ENCODE results near the gene C9orf72.

GRCh38 chr9:27558307-27558706, 15.0 kb downstream of the C9orf72 start:
- TF ChIP-seq SUZ12 (IDR thresholded peaks at IDR 0.05): no peak
- TF ChIP-seq CTBP1 (IDR thresholded peaks at IDR 0.05; ENCODE audit: borderline replicate concordance): no peak
- TF ChIP-seq ELF4 (IDR thresholded peaks at IDR 0.05): no peak
- no peak for TF ChIP-seq FOXM1 (IDR thresholded peaks at IDR 0.05; ENCODE audit: borderline replicate concordance)
- TF ChIP-seq NFRKB (IDR thresholded peaks at IDR 0.05): no peak
- TF ChIP-seq FOXK2 (IDR thresholded peaks at IDR 0.05): no peak
- no peak for TF ChIP-seq SP1 (IDR thresholded peaks at IDR 0.05)
- no peak for TF ChIP-seq PKNOX1 (IDR thresholded peaks at IDR 0.05)
- no peak for TF ChIP-seq ZNF384 (IDR thresholded peaks at IDR 0.05)

All from HEK293T (cell line).